Stimulated activated CD8-positive, alpha-beta memory T cell treated with anti-CD3 and anti-CD28 coated beads, Interleukin-12 subunit alpha, Interleukin-12 subunit beta, amount 100 ng/mL, for 24 hours (primary cell): ENCODE data around the gene MYO18B.
"Not testable (repeated sequence)": the region's sequence is repeated elsewhere in the genome, so short reads cannot be mapped to it uniquely, and the experiment has no call there.

ENCODE experiments used
- DNase-seq: peaks from one replicate; pipeline ENCODE4 v3.0.0-alpha.2; 2020; ENCODE audit errors: extremely low read depth

MYO18B gene, protein sequence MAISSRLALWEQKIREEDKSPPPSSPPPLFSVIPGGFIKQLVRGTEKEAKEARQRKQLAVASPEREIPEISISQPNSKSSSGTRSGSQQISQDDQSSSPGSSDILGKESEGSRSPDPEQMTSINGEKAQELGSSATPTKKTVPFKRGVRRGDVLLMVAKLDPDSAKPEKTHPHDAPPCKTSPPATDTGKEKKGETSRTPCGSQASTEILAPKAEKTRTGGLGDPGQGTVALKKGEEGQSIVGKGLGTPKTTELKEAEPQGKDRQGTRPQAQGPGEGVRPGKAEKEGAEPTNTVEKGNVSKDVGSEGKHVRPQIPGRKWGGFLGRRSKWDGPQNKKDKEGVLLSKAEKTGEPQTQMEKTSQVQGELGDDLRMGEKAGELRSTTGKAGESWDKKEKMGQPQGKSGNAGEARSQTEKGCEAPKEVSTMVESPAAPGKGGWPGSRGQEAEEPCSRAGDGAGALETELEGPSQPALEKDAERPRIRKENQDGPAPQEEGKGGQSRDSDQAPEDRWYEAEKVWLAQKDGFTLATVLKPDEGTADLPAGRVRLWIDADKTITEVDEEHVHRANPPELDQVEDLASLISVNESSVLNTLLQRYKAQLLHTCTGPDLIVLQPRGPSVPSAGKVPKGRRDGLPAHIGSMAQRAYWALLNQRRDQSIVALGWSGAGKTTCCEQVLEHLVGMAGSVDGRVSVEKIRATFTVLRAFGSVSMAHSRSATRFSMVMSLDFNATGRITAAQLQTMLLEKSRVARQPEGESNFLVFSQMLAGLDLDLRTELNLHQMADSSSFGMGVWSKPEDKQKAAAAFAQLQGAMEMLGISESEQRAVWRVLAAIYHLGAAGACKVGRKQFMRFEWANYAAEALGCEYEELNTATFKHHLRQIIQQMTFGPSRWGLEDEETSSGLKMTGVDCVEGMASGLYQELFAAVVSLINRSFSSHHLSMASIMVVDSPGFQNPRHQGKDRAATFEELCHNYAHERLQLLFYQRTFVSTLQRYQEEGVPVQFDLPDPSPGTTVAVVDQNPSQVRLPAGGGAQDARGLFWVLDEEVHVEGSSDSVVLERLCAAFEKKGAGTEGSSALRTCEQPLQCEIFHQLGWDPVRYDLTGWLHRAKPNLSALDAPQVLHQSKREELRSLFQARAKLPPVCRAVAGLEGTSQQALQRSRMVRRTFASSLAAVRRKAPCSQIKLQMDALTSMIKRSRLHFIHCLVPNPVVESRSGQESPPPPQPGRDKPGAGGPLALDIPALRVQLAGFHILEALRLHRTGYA (N-terminal part only)

DNA sequence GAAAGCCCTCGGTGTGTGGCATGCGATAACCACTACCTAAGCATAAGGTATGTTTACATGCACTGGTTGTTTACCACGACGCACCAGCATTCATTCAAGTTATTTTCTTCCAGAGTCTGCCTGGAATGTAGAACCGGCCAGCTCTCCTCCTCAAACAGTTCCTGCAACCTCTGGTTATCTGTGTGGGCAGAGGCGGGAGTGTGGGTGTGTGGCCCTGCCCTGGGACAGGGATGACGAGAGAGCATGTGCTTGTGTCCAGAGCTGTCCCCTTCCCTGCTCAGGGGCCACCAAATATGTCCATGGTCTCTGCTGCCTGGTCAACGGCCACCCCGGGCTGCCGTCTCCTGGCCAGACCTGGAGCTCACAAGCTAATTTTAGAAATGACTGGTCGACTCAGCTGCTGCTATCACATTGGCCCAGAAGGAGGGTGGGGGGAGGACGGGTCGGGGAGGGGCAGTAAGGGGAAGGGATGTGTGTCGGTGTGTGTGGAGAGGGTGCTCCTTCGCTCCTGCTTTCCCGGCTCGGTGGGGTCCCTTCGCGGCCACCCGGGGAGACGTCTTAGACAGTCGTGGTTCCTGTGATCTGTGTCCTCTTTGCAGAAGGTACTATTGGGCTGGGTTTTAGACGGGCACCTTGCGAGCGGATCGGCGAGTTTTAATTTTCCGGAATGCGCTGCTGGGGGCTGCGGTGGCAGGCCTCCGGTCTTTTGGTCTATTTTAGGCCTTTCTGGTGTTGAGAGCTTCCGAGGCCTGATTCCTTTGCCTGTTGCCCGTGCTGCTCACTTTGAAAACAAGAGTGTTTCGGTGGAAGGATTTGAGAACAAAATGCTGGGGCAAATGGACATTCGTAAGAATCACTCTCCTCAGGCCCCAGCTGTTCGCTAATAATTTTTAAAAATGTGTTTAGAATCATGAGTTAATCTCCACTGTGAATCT, at the start of gene MYO18B:
Gene MYO18B (plus strand): TSS at position 497 of the 935 bp plus-strand sequence. CDS start 18,905 bp downstream, outside the sequence.
- DNase-seq: no peak

DNA sequence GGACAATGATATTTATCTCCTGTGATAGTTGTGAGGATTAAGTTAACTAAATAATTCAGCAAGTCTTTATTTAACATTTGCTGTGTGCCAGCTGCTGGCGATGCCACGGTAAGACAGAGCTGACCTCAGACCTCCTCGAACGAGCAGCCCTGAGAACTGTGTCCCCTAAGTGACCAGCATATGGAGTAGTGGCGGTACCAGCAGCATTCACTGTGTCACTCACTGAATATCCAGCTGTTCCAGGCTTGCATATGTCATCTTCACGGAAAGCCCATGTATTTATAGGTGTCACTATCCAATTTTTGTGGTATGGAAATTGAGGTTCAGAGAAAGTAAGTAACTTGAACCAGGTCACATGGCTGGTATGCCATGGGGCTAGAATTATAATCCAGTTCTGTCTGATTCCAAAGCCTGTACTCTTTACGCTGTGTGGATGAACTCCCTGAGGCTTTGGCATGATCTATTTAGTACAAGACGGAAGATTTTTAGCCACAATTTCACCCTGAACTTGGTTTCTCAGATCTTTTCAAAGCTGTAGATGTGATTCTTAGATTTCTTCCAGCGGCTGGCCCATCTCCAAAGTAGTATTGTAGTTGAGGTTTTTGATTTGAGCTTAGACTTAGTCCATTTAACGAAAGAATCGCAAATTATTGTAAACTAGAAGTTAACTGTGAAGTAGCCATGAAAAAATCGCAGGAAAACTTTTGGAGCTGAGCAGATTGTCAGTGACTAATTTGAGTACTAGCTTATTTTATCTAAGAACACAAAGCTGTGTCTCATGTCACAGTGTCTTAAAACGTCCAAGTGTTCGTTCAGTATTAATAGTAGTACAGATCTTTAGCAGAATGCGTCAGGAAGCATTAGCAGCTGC, 49.4 kb upstream of the MYO18B start:
- DNase-seq: no peak

DNA sequence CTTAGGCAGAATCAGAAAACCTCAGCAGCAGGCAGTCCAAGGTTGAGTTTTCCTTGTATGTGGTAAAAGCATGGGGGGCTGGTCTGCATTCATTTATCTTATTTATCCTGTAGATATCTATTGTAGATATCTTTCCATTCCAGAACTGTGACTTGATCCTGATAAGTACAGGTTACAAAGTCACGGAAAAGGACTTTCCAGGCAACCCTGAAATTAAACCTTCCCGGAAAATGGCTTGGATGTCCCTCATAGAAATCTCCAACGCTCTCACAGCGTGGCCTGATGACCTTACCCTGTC, 48.8 kb upstream of the MYO18B start:
- no peak for DNase-seq

DNA sequence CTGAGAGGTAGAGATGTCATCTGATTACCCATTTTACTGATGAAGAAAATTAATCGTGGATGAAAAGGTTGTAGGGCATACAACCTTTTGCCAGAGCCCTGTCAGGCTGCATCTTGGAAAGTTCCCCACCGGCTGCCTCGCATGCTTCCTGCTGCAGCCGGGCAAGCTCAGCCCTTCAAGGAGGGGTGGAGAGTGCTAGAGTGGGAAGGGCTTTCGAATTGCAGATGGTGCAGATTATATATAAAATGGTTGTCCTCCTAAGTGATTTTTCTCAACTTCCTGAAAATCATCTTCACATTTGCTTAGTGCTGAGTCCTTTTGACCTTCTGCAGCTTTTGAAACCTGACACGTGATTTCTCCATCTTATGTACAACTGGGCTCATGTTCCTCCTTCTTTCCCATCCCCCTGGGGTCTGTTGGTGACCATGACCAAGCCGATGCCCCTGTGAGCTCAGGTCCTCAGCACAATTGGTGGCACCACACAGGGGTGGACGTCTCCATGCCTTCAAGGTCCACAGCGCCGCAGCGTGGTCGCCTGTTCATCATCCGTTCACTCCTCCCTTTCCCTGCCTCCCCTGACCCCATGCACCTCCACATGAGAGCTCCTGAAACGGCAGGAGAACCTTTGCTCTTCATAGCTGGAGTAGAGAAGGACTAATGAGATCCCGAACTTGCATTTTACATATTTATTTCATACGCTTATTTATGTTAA, 47.6 kb upstream of the MYO18B start:
- no peak for DNase-seq

DNA sequence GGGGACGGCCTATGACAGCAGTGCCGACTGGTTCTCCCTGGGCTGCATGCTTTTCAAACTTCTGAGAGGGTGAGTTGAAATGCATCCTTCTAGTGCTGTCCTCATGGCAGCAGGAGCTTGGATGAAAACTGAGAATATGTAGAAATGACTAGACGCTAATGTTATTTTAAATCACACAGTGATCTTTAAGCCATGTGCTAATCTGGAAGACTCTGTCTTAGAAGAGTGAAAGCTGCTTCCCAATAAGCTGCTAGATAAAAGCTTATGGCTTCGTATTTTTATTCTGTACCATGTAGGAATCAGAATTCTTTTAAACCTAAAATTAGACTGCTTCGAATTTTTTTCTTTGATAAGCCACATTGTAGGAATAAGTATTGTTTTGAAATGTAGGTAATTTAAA, 46.8 kb upstream of the MYO18B start:
- DNase-seq: no peak

DNA sequence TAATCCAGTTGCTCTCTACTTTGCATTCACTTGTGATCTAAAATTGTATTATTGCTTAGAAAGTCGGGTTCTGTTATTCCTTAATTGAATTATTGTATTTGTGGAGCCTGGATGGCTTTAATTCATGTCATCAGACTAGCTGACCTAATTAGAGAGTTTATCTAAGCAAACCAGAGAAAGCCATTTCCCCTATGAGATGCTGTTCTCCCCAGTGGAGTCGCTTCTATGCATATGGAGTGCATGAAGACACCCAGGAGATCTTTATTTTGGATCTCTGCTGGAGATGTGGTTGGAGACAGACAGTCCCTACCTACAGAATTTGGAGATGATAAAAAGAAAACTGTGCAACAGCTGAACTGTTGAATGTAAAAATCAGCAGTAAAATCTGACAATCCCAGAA, 45.2 kb upstream of the MYO18B start:
- no peak for DNase-seq

DNA sequence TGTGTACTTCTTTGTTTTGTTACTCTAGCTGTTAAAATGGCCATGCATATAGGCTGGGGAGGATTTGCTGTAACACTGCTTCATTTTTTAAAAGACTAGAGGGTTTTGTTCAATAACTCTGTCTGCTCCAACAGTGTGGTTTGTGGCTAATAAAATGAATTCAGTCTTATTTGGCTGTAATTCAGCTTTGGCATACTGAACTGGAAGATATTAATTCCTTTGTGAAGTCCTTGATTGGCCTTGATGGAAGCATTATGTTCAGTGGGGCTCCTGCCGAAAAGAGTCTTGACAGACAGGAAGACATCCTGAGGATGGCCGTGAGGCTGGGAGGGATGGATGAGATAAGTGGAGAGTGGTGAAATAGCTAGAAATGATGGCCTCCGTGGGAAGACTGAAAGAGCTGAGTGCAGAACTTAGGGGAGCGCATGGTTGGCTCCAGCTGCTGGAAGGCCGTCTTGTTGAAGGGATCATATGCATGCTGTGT, 44.8 kb upstream of the MYO18B start:
- DNase-seq: no peak

DNA sequence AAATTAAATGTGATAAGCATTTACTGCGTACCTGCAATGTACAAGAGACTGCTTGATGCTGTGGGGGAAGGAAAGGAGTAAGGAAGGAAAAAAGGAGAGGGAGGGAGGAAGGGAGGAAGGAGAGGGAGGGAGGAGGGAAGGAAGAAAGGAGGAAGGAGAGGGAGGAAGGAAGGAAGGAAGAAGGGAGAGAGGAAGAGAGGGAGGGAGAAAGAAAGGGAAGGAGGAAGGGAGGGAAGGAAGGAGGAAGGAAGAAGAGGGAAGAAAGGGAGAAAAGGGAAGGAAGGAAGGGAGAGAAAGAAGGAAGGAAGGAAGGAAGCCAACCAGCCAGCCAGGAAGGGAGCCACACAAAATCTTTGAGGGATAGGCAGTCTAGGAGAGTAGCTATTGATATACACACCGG, 44.0 kb upstream of the MYO18B start:
- DNase-seq: no peak

DNA sequence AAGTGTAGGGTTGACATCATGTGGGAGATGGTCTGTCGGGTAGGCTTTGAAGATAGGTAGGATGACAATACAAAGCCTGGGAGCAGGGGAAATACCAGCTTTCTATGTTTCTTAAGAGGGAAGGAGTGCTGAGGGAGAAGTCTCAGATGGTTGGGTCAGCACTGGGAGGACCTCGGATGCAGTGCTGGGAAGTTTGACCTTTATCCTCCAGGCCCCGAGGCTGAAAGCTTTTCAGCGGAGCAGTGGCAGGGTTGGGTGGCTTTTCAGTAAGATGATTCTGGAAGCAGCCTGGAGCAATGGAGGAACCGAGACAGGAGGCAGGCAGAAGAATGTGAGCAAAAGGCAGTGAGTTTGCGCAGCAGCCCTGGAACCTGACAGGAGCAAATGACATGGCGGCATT, 43.5 kb upstream of the MYO18B start:
- no peak for DNase-seq

DNA sequence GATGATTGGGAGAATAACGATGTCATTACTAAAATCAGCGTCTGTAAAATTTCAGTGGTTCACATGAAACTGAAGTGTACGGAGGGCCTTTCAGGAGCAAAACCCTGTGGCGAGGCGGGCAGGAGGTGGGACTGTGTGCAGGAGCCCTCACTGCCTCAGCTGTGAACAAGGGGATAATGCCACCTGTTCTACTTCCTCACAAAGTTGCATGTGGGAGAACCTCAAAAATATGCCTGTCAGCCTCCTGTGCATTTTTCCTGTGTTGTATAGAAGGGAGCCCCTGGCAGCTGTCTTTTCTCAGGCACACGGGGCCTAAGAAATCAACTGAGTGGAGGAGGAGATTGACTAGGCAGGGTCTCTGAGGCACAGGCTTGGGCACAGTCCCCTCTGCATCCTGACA, 43.0 kb upstream of the MYO18B start:
- DNase-seq: no peak

DNA sequence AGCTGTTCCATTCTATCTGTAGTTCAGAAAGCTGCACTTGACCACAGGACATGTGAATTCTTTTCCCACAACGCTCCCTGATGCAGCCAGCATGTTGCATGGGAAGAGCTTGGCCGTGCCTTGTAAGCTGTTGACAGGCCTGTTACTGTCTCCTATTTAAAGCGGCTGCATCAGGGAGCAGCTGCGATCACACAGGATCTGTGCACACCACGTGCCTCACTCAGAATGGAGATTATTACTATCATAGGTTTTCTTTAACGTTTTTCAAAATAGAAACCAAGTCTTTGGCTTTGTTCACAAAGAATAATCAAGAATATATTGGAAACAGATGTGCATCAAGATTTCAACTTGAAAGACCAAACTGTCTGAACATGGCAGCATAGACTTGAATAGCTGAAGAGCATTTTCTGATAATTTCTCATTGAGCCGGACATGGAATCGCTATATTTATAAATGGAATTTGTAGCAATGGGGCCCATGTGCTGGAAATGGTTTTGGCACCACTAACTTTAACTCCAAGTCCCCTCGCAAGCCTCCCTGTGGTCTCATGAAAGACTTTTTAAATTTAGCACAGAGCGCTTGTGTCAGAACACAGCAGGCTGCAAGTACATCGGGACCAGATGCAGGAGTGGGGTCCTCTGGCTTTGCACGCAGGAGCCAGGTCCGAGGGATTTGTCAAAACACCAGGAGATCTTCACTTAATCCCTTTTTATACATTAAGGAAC, 40.8 kb upstream of the MYO18B start:
- no peak for DNase-seq

DNA sequence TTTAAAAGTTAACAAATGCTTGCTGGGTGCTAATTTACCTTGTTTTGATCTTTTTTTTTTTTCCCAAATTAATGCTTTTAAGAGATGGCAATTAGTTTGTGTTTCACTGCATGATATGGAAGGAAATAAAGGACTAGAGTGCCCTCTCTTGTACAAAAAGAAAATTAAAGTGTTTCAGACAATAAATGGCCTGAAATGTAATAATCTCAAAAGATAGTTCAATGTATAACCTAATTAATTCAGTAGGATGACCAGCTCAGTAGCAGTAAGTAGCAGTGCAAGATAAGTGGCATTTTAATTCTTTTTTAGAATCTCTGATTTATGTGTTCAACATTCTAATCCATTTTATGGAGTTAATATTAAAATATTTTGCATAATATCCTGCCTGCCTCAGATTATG, 39.9 kb upstream of the MYO18B start:
- no peak for DNase-seq

DNA sequence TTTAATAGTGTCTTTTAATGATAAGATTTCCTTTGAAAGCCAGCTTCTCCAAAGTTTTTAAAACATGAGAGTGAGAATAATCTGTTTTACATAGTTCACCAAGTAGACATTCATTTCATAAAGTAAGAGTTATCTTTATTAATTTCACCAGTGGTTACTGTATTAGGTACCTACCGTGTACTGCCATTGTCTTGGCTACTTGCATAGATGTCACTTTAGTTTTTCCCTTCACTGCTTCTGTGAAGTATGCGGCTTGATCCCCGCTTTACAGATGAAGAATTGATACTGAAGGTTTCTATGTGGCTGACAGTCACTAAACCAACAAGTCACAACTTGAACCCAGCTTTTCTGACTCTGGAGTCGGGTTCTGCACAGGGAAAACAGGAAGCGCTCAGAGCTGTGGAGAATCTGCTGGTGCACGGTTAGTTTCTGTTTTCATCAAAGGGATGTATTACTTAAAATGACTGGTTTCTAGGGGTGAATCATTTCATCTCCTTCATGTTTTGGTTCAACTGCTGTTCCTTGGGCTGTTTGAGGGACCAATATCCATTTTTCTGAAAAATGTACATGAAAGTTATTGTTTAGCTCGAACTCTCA, 39.3 kb upstream of the MYO18B start:
- DNase-seq: no peak

DNA sequence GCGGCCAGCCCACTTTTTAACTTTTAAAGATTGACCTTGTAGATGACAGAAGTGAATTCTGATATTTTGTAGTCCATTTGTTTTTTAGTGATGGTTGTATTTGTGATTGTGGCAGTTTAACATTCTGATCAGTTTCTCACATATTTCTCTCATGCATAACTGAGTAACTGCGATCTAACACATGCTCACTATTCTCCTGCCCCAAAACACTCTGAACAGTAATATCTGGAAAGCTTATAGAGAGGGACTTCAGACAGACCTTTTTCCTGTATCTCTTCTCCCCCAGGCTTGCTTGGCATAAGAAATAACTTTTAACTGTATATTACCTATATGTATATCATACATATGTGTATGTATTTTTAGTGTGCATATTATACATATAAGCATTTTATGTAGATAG, 37.3 kb upstream of the MYO18B start:
- DNase-seq: no peak

DNA sequence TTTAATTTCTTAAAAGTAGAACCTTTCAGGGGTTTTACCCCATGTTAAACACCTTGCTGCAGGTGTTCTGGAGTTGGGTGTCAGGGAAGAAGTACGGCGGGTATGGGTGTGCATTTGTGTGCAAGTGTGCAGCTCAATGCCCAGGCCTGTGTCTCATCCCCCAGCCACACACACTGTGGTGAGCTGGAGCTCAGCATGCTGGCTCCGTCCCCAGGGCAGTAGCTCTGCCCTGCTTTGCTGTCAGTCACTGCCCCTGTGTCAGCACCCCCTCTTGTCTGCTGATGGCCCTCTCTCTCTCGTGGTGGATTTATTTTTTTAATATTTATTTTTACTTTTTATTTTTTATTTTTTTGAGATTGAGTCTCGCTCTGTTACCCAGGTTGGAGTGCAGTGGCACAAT, 35.8 kb upstream of the MYO18B start:
- DNase-seq: no peak

DNA sequence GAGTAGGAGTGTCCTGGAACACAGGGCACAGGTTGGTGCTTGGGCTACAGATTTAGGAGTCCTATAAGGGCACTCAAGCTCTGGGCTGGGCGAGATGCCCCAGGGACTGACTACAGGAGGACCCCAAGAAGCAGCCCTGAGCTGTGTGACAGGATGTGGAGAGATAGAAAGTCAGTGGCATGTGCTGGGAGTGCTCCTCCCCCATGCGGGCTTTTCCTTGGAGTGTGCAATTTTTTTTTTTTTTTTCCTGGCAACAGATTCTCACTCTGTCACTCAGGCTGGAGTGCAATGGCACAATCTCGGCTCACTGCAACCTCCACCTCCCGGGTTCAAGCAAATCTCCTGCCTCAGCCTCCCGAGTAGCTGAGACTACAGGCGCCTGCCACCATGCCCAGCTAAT, 33.6 kb upstream of the MYO18B start:
- not testable (repeated sequence) for DNase-seq

DNA sequence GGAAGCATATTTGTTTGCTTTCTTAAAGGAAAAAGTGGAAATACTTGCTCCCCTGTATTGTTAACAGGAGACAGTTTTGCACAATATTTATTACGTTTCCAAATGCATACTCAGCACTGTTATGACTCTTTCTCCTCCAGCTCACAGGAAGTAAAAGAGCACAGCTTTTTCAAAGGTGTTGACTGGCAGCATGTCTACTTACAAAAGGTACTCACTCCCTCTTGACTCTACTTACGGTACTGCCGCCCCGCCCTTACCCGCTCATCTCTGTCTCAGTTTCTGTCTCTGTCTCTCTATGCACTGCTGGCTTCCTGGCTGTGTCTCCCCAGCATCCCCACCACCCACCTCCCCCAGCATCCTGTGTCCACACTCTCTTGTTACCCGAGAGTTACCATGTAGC, 32.2 kb upstream of the MYO18B start:
- no peak for DNase-seq

DNA sequence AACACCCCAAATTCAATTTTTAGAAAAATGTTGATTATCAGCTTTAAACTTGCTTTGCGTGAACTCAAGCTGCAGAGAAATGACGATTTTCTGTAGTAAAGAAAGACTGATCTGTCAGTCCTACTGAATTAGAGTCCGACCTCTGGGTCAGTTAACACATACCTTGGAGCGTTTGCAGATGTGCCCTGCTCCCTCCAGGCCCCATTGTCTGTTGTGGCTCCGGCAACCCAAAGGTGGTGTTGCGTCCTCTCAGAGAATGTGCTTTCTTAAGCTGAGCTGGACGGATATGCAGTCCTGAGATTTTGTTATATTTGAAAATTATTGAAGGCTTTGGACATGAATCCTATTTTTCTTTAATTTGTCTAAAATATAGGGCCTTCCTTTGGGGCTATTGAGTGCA, 31.5 kb upstream of the MYO18B start:
- no peak for DNase-seq
